Endothelial cell of umbilical vein (primary cell): ENCODE results near the gene COL6A2. TPM values are rescaled to one million over a fixed set of nuclear protein-coding genes. Genes with fewer than 3 reads are reported as not detected.

Experiments used
- BruUV-seq: library from RNA; stranded (reverse); fragments of 400-500 nt; replicated peaks from 2 replicates; lab custom pipeline; 2021; lab: Mats Ljungman, UMichigan
- CTCF ChIA-PET: fragments of 300-600, 350-600 bp; sonication (Branson Sonifier 250); formaldehyde crosslinking; loops from one replicate; lab custom pipeline; 2021; ENCODE audit warnings: antibody characterized with exemption, inconsistent platforms; lab: Charles Lee
- POLR2A ChIA-PET: fragments of 300-600, 350-600 bp; sonication (Branson Sonifier 250); formaldehyde crosslinking; loops from one replicate; lab custom pipeline; 2021; ENCODE audit warnings: antibody characterized with exemption, inconsistent platforms; lab: Charles Lee
- DNase-seq: peaks from one replicate; pipeline ENCODE4 v3.0.0-alpha.2; 2011; ENCODE audit warnings: low read depth, low spot score
- FAIRE-seq: peaks from 2 replicates; lab custom pipeline; 2011; peaks lifted over from hg19 to GRCh38; lab: Jason Lieb, UNC
- H2AFZ ChIP-seq: 2 replicates; pipeline ENCODE4 v1.6.0; 2012; ENCODE audit warnings: low read depth, low read length, control low read depth, inconsistent platforms
- H3K27ac ChIP-seq: 2 replicates; pipeline ENCODE4 v1.5.1; 2011; ENCODE audit warnings: low read depth, mild to moderate bottlenecking, control low read depth, low read length, moderate library complexity; ENCODE audit not compliant: insufficient read depth
- H3K27me3 ChIP-seq, 2 experiments: 2 replicates each; pipeline versions ENCODE4 v1.6.0 to v1.6.1; 2011; ENCODE audit warnings: low read length in 2 of 2, mixed read lengths in 1 of 2; ENCODE audit not compliant: control insufficient read depth in 2 of 2, insufficient read depth in 2 of 2
- H3K36me3 ChIP-seq, 2 experiments: 2 replicates in 1 of 2; 3 replicates in 1 of 2; pipeline ENCODE4 v1.5.1; 2011; ENCODE audit warnings: low read length in 2 of 2, mild to moderate bottlenecking in 1 of 2, moderate library complexity in 1 of 2; ENCODE audit not compliant: control insufficient read depth in 2 of 2, insufficient read depth in 2 of 2; ENCODE audit errors: extremely low read depth in 1 of 2
- H3K4me1 ChIP-seq: 3 replicates; pipeline ENCODE4 v1.5.1; 2011; ENCODE audit warnings: mild to moderate bottlenecking, low read length; ENCODE audit not compliant: control insufficient read depth, insufficient read depth; ENCODE audit errors: extremely low read depth
- H3K4me2 ChIP-seq: 2 replicates; pipeline ENCODE4 v1.6.1; 2011; ENCODE audit warnings: low read length, control low read depth, mixed read lengths; ENCODE audit not compliant: insufficient read depth
- H3K4me3 ChIP-seq, 3 experiments: fragments of 200-600 bp in 1 of 3; sonication (generic), shearing (Covaris generic) in 1 of 3; replicated peaks in 1 of 3; 2 replicates each; pipeline ENCODE4 v1.5.1; 2011 to 2016; ENCODE audit warnings: control low read depth in 3 of 3, low read length in 3 of 3, mild to moderate bottlenecking in 2 of 3, inconsistent platforms in 1 of 3, low read depth in 1 of 3, moderate library complexity in 1 of 3; ENCODE audit not compliant: insufficient read depth in 1 of 3
- H3K79me2 ChIP-seq: 2 replicates; pipeline ENCODE4 v1.6.0; 2012; ENCODE audit warnings: low read length, inconsistent platforms; ENCODE audit not compliant: control insufficient read depth, insufficient read depth
- H3K9ac ChIP-seq: replicated peaks from 2 replicates; pipeline ENCODE3; 2011; ENCODE audit warnings: low read length, control low read depth; ENCODE audit not compliant: insufficient read depth; ENCODE audit errors: extremely low read depth
- H3K9me1 ChIP-seq: replicated peaks from 3 replicates; pipeline ENCODE4 v1.6.0; 2011; ENCODE audit warnings: mild to moderate bottlenecking, low read length; ENCODE audit not compliant: control insufficient read depth, insufficient read depth; ENCODE audit errors: extremely low read depth
- H3K9me3 ChIP-seq: replicated peaks from 2 replicates; pipeline ENCODE4 v1.5.1; 2012; ENCODE audit warnings: low read length, inconsistent platforms; ENCODE audit not compliant: control insufficient read depth, insufficient read depth
- H4K20me1 ChIP-seq: replicated peaks from 2 replicates; pipeline ENCODE3; 2011; ENCODE audit warnings: mild to moderate bottlenecking, low read length; ENCODE audit not compliant: control insufficient read depth, insufficient read depth; ENCODE audit errors: extremely low read depth
- CTCF ChIP-seq, 2 donors: IDR thresholded peaks; 1 replicate in 1 of 2; 2 replicates in 1 of 2; pipeline ENCODE4 v1.5.1; 2011; ENCODE audit warnings: low read length in 2 of 2, mild to moderate bottlenecking in 2 of 2, moderate library complexity in 2 of 2, control low read depth in 1 of 2, inconsistent platforms in 1 of 2, low read depth in 1 of 2; ENCODE audit not compliant: insufficient read depth in 1 of 2; ENCODE audit errors: extremely low read depth in 1 of 2
- EZH2 ChIP-seq: IDR thresholded peaks from 2 replicates; pipeline ENCODE4 v1.6.1; 2012; ENCODE audit warnings: borderline replicate concordance, low read depth, mild to moderate bottlenecking, moderate library complexity, low read length, inconsistent platforms; ENCODE audit not compliant: severe bottlenecking
- FOS ChIP-seq: IDR thresholded peaks from 2 replicates; pipeline ENCODE4 v1.6.1; 2011; ENCODE audit warnings: mild to moderate bottlenecking, low read length, moderate library complexity, borderline replicate concordance; ENCODE audit not compliant: insufficient read depth
- GATA2 ChIP-seq: IDR thresholded peaks from 2 replicates; pipeline ENCODE4 v1.7.0; 2011; ENCODE audit warnings: low read depth, mild to moderate bottlenecking, moderate library complexity, mixed read lengths, low read length; ENCODE audit not compliant: insufficient read length, insufficient read depth
- JUN ChIP-seq: IDR thresholded peaks from 2 replicates; pipeline ENCODE4 v1.6.1; 2011; ENCODE audit warnings: borderline replicate concordance, low read depth; ENCODE audit not compliant: insufficient read length, insufficient read depth
- MAX ChIP-seq: IDR thresholded peaks from 2 replicates; pipeline ENCODE4 v1.6.1; 2011; ENCODE audit not compliant: insufficient read depth, insufficient read length
- MYC ChIP-seq: IDR thresholded peaks from one replicate; pipeline ENCODE4 v1.6.1; 2011; ENCODE audit warnings: mild to moderate bottlenecking, low read depth, low read length
- POLR2A ChIP-seq: IDR thresholded peaks from 2 replicates; pipeline ENCODE4 v1.6.1; 2012; ENCODE audit warnings: low read depth, mild to moderate bottlenecking, control low read depth, low read length
- POLR2AphosphoS5 ChIP-seq: IDR thresholded peaks from 2 replicates; pipeline ENCODE4 v1.6.1; 2012; ENCODE audit warnings: low read depth, mild to moderate bottlenecking, control low read depth, low read length, moderate library complexity; ENCODE audit not compliant: insufficient read depth
- dilution Hi-C: fragments of 300-500 bp; cut with MboI; formaldehyde crosslinking; loops from one replicate; pipeline ENCODE4 v1.15.0; 2019; ENCODE audit warnings: low sequenced_read_pairs; ENCODE audit not compliant: extremely low pct_ligation_motif_present
- intact Hi-C: fragments of 100-400 bp; cut with micrococcal nuclease; formaldehyde crosslinking; loops from one replicate; pipeline ENCODE4 v1.10.0; 2022
- polyA plus RNA-seq, 4 experiments: library from polyadenylated mRNA; depleted of rRNA in 3 of 4; stranded (reverse) in 3 of 4; unstranded in 1 of 4; fragments of >200 nt; gene quantifications; 2 replicates each; pipeline versions ENCODE4 v1.2.1 to v1.2.3, GENCODE V29; 2011 to 2012; ENCODE audit warnings: missing spikeins in 1 of 4
- total RNA-seq: library from RNA; stranded (reverse); gene quantifications from 2 replicates; pipeline ENCODE4 v1.2.3, GENCODE V29; 2021

COL6A2 gene
- total and polyA plus RNA-seq, 2 donors (not counting 3 experiments of a cell fraction or from before 2014, with no cell fraction given), result 3.4 to 6.1 TPM

DNA sequence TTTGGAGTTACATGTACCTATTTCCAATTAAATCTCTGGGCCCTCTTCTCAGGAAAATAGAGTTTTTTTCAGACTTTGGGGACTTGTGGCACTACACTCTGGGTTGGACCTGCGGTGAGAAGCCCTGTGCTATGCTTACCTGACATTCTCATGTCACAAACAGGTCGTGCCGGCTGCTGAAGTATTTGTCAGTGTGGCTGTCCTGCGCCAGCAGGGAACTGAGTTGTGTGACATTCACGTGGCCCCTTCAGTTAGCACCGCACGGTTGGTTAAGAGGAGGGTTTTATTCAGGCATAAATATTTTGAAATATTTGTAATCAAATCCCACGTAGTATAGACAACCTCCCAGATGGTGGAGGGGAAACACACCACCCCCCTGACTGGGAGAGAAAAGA lies 6.3 kb upstream of the COL6A2 start:
- no peak for FAIRE-seq

More for the DNA sequence above, 6.3 kb upstream of the COL6A2 start:
- no peak overlapping the region for H3K9ac ChIP-seq
- no peaks in the 10 kb centered on the region for H3K4me1 ChIP-seq
- no peaks in the 10 kb centered on the region for H3K36me3 ChIP-seq
- intact Hi-C loops, result no loop called here
- H3K27ac ChIP-seq, result no peak overlapping the region
- H3K79me2 ChIP-seq, result no peaks in the 10 kb centered on the region
- dilution Hi-C loops, result no loop called here
- POLR2A ChIA-PET, result no interaction called here
- TF ChIP-seq JUN (no peak), MAX (no peak), FOS (no peak), MYC (no peak), POLR2AphosphoS5 (no peak), POLR2A (no peak), EZH2 (no peak), GATA2 (no peak), CTCF (IDR thresholded peaks at IDR 0.05; ENCODE audit: extremely low read depth in 1 of 2, insufficient read depth in 1 of 2, low read depth in 1 of 2, low read length in 2 of 2) (no peak)
- H2AFZ ChIP-seq, result no peak overlapping the region
- no peaks in the 10 kb centered on the region for H3K9me3 ChIP-seq
- peaks cover 2% of the 10 kb centered on the region in 2 experiments for H3K27me3 ChIP-seq
- no peaks in the 10 kb centered on the region for H4K20me1 ChIP-seq
- CTCF ChIA-PET, result no interaction called here
- no peaks in the 10 kb centered on the region for H3K9me1 ChIP-seq
- BruUV-seq, result no TSS peak
- H3K4me3 ChIP-seq, result no peak overlapping the region
- DNase-seq, result no peak
- H3K4me2 ChIP-seq, result no peak overlapping the region
